ENCODE data around the gene PRKG1. TPM values are rescaled to one million over a fixed set of nuclear protein-coding genes. Genes with fewer than 3 reads are reported as not detected.

PRKG1 gene
- total RNA-seq, 1 experiment from 2014 or later: 10.4 TPM

- H4K91ac ChIP-seq (ENCODE audit: insufficient read length, low read depth, low read length): no peak overlapping the region
- H3K27me3 ChIP-seq (ENCODE audit: insufficient read depth, low read length): no peaks in the 10 kb centered on the region
- no peak overlapping the region for H2AK5ac ChIP-seq (ENCODE audit: insufficient read length, low read length)
- H3K79me2 ChIP-seq (ENCODE audit: insufficient read depth, low read length): no peaks in the 10 kb centered on the region
- Mint-ChIP-seq H3K9me3 (no peaks in the 10 kb centered on the region), H3K4me3 (no peak overlapping the region), H3K27ac (no peak overlapping the region), H3K36me3 (ENCODE audit: insufficient read depth in 1 of 3, low read depth in 3 of 3) (no peaks in the 10 kb centered on the region), H3K4me1 (no peaks in the 10 kb centered on the region), H3K27me3 (ENCODE audit: low read depth) (no peaks in the 10 kb centered on the region)
- TF ChIP-seq CTCF (conservative IDR thresholded peaks at IDR 0.05): no peak
- no peak overlapping the region for H3K27ac ChIP-seq (ENCODE audit: insufficient read length, low read depth, low read length)
- no peak overlapping the region for H4K5ac ChIP-seq (ENCODE audit: insufficient read length, low read depth, low read length)
- H3K56ac ChIP-seq (ENCODE audit: insufficient read length, low read depth, low read length): no peak overlapping the region
- DNase-seq: no peak
- H2BK15ac ChIP-seq (ENCODE audit: low read depth, low read length): no peak overlapping the region
- no peak overlapping the region for H3K9ac ChIP-seq (ENCODE audit: extremely low read depth, insufficient read length, low read length)
- no peak overlapping the region for H2BK5ac ChIP-seq (ENCODE audit: insufficient read length, low read length)
- H3K79me1 ChIP-seq (ENCODE audit: insufficient read depth, low read depth, low read length, poor library complexity, severe bottlenecking): no peaks in the 10 kb centered on the region
- H3K23ac ChIP-seq (ENCODE audit: insufficient read length, low read depth, low read length): no peak overlapping the region
- H3K4me1 ChIP-seq (ENCODE audit: insufficient read depth, low read length): no peaks in the 10 kb centered on the region
- no peak overlapping the region for H3T11ph ChIP-seq (ENCODE audit: low read length)
- H3K4me2 ChIP-seq (ENCODE audit: insufficient read depth, insufficient read length, low read length): no peak overlapping the region
- H4K8ac ChIP-seq (replicated peaks; ENCODE audit: insufficient read length, low read depth, low read length): no peak overlapping the region
- no peak overlapping the region for H2AFZ ChIP-seq (ENCODE audit: low read length)
- no peak overlapping the region for H2BK20ac ChIP-seq (ENCODE audit: low read depth, low read length, poor library complexity, severe bottlenecking)
- no peak overlapping the region for H2BK120ac ChIP-seq (ENCODE audit: low read depth, low read length, poor library complexity, severe bottlenecking)
- no peaks in the 10 kb centered on the region for H3K9me3 ChIP-seq (ENCODE audit: control insufficient read depth, low read depth, low read length)
- no peak overlapping the region for H3K4ac ChIP-seq (ENCODE audit: low read depth, low read length)
- H3K14ac ChIP-seq (ENCODE audit: insufficient read depth, low read length): no peak overlapping the region
- no peak overlapping the region for H2BK12ac ChIP-seq (ENCODE audit: insufficient read length, low read depth, low read length)
- H3K18ac ChIP-seq (ENCODE audit: insufficient read length, low read depth, low read length): no peak overlapping the region
- WGBS (ENCODE audit: extremely low coverage, insufficient read length, low lambda C conversion rate): no CpG with 5 or more reads among the region's 3 CpGs
- H3K23me2 ChIP-seq (ENCODE audit: insufficient read length, low read depth, low read length, poor library complexity, severe bottlenecking): no peaks in the 10 kb centered on the region
- H4K20me1 ChIP-seq (ENCODE audit: control insufficient read depth, insufficient read depth, insufficient read length): no peaks in the 10 kb centered on the region
These were observed 1176.2 kb downstream of the PRKG1 start for GRCh38 chr10:52250510-52250909.

All from H9 (cell line).